ENCODE data around the gene LRRC4. TPM values are rescaled to one million over a fixed set of nuclear protein-coding genes. Genes with fewer than 3 reads are reported as not detected.

The LRRC4 gene
- total RNA-seq, 1 experiment from 2014 or later: 0.39 TPM

DNA sequence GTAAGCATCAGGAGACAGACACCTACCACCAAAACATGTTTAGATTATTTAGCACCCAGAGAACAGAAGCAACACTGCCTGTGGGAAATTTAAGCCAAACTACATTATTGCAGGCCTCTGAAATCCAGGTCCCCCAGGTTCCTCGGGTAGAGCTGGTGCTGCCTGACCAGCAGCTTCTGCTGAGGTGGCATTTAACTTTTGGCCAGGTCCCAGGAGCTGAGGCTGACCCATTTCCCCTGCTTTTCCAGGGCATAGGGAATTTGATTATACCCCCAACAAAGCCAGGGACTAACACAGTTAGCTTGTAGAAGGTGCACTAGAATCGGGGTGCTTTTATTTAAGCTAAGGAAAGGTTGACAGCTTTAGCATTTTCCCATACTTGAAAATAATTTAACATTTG lies 4.7 kb downstream of the LRRC4 start:
- Histone ChIP-seq H3K4me3 (no peak overlapping the region), H3K27ac (no peak overlapping the region), H3K4me2 (no peak overlapping the region), H3K9me2 (ENCODE audit: insufficient read depth) (no peaks in the 10 kb centered on the region), H3K79me2 (ENCODE audit: low read depth) (peaks cover 5% of the 10 kb centered on the region; the same call in 1 of the 2 replicates), H3F3A (ENCODE audit: insufficient read depth, low read depth) (peaks cover 20% of the 10 kb centered on the region), H3K9me3 (ENCODE audit: insufficient read depth, low read depth) (no peaks in the 10 kb centered on the region), H3K36me3 (ENCODE audit: low read depth) (no peaks in the 10 kb centered on the region), H3K4me1 (replicated peaks; ENCODE audit: insufficient read depth) (peaks cover 30% of the 10 kb centered on the region), H2AFZ (no peak overlapping the region), H4K20me1 (ENCODE audit: insufficient read depth) (no peaks in the 10 kb centered on the region), H3K27me3 (ENCODE audit: insufficient read depth, low read depth) (no peaks in the 10 kb centered on the region)
- BruUV-seq (replicated peaks): no TSS peak
- DNase-seq: no peak
- POLR2A ChIA-PET (ENCODE audit: unreplicated experiment): interaction anchor here (0.6 kb wide), 2 partner anchors 9 to 18 kb away, joined by 3 read pairs; no protein-coding TSS in a partner anchor
- TF ChIP-seq, protein P1, sequence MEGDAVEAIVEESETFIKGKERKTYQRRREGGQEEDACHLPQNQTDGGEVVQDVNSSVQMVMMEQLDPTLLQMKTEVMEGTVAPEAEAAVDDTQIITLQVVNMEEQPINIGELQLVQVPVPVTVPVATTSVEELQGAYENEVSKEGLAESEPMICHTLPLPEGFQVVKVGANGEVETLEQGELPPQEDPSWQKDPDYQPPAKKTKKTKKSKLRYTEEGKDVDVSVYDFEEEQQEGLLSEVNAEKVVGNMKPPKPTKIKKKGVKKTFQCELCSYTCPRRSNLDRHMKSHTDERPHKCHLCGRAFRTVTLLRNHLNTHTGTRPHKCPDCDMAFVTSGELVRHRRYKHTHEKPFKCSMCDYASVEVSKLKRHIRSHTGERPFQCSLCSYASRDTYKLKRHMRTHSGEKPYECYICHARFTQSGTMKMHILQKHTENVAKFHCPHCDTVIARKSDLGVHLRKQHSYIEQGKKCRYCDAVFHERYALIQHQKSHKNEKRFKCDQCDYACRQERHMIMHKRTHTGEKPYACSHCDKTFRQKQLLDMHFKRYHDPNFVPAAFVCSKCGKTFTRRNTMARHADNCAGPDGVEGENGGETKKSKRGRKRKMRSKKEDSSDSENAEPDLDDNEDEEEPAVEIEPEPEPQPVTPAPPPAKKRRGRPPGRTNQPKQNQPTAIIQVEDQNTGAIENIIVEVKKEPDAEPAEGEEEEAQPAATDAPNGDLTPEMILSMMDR (conservative IDR thresholded peaks at IDR 0.05): no peak
- no peak for TF ChIP-seq EZH2 (IDR thresholded peaks at IDR 0.05; ENCODE audit: low read depth)
- intact Hi-C loops (cut with micrococcal nuclease; ENCODE audit: unreplicated experiment): no loop called here
- CTCF ChIA-PET: interaction anchor here (0.6 to 0.8 kb wide), 3 partner anchors 15 to 80 kb away, joined by 4 to 12 read pairs (median 4); no protein-coding TSS in a partner anchor

DNA sequence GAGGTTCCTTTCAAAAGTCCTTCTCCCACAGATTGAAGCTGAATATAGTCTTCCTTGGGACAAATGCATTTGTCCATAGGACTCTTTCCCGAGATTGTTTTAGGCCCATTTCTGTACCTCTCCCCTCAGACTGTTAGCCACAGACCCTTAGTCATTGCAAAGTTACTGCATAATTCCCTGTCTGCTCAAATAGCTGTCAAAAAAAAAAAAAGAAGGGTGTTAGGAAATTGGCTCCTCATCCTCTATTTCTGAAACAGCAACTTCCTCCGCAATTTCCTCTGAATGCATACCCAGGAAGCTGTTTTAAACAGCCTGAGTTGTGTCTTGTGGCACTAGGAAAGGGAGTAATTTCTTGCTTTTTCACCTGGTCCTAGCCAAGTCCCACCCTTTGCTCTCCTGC lies 5.4 kb downstream of the LRRC4 start:
- Histone ChIP-seq H3F3A (ENCODE audit: insufficient read depth, low read depth) (peaks cover 27% of the 10 kb centered on the region), H3K9me3 (ENCODE audit: insufficient read depth, low read depth) (no peaks in the 10 kb centered on the region), H3K9me2 (ENCODE audit: insufficient read depth) (no peaks in the 10 kb centered on the region), H3K79me2 (ENCODE audit: low read depth) (peaks cover 5% of the 10 kb centered on the region; the same call in 1 of the 2 replicates), H3K4me1 (replicated peaks; ENCODE audit: insufficient read depth) (peaks cover 36% of the 10 kb centered on the region), H2AFZ (no peak overlapping the region), H3K27ac (no peak overlapping the region), H3K27me3 (ENCODE audit: insufficient read depth, low read depth) (no peaks in the 10 kb centered on the region), H3K4me3 (no peak overlapping the region), H3K36me3 (ENCODE audit: low read depth) (no peaks in the 10 kb centered on the region), H3K4me2 (no peak overlapping the region), H4K20me1 (ENCODE audit: insufficient read depth) (no peaks in the 10 kb centered on the region)
- ChIA-PET POLR2A (ENCODE audit: unreplicated experiment) (interaction anchor here (0.5 kb wide), 1 partner anchor 13 kb away, joined by 9 read pairs; no protein-coding TSS in a partner anchor), CTCF (interaction anchor here (0.6 to 0.7 kb wide), 2 partner anchors 9 to 25 kb away, joined by 3 to 4 read pairs; no protein-coding TSS in a partner anchor)
- BruUV-seq (replicated peaks): no TSS peak
- intact Hi-C loops (cut with micrococcal nuclease; ENCODE audit: unreplicated experiment): no loop called here
- DNase-seq: no peak
- TF ChIP-seq EZH2 (IDR thresholded peaks at IDR 0.05; ENCODE audit: low read depth): no peak
- TF ChIP-seq, protein P1 (conservative IDR thresholded peaks at IDR 0.05): no peak

DNA sequence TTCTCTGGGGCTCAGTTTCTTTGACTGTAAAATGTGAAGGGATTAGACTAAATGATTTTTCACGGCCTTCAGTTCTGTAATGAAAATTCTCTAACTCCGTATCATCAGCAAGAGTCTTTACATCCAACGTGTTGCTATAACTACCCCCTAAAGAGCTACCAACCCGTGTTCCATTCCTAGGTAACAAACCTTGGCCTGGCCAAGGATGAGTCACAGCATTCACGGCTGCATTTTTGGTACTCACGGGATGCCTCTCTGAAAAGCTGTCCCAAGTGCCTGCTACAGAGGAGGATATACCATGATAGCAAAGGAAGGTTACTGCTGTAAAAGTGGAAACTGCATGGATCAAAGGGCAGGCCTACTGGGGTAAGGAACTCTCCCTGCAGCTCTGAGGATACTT lies 5.9 kb downstream of the LRRC4 start:
- Histone ChIP-seq H2AFZ (no peak overlapping the region), H3K4me2 (no peak overlapping the region), H3K79me2 (ENCODE audit: low read depth) (peaks cover 5% of the 10 kb centered on the region; the same call in 1 of the 2 replicates), H4K20me1 (ENCODE audit: insufficient read depth) (no peaks in the 10 kb centered on the region), H3K27me3 (ENCODE audit: insufficient read depth, low read depth) (no peaks in the 10 kb centered on the region), H3F3A (ENCODE audit: insufficient read depth, low read depth) (peaks cover 31% of the 10 kb centered on the region), H3K9me3 (ENCODE audit: insufficient read depth, low read depth) (no peaks in the 10 kb centered on the region), H3K9me2 (ENCODE audit: insufficient read depth) (no peaks in the 10 kb centered on the region), H3K36me3 (ENCODE audit: low read depth) (no peaks in the 10 kb centered on the region), H3K27ac (no peak overlapping the region), H3K4me1 (replicated peaks; ENCODE audit: insufficient read depth) (peaks cover 41% of the 10 kb centered on the region), H3K4me3 (no peak overlapping the region)
- POLR2A ChIA-PET (ENCODE audit: unreplicated experiment): interaction anchor here (0.5 kb wide), 1 partner anchor 14 kb away, joined by 9 read pairs; no protein-coding TSS in a partner anchor
- CTCF ChIA-PET: interaction anchor here (0.6 kb wide), 1 partner anchor 9 kb away, joined by 3 read pairs; no protein-coding TSS in a partner anchor
- DNase-seq: no peak
- intact Hi-C loops (cut with micrococcal nuclease; ENCODE audit: unreplicated experiment): no loop called here
- BruUV-seq (replicated peaks): no TSS peak
- TF ChIP-seq, protein P1 (conservative IDR thresholded peaks at IDR 0.05): no peak
- TF ChIP-seq EZH2 (IDR thresholded peaks at IDR 0.05; ENCODE audit: low read depth): no peak
